Measurements from ENCODE around the gene ZC3H7B.

The ZC3H7B gene

GRCh38 chr22:41330169-41330568, 28.8 kb downstream of the ZC3H7B start:
- no peak for FAIRE-seq

GRCh38 chr22:41332217-41332939, 31.1 kb downstream of the ZC3H7B start:
- FAIRE-seq: no peak

- FAIRE-seq: no peak
Measured at GRCh38 chr22:41333806-41334205, 32.5 kb downstream of the ZC3H7B start.

GRCh38 chr22:41334215-41334614, 32.9 kb downstream of the ZC3H7B start:
- no peak for FAIRE-seq

GRCh38 chr22:41334951-41335635, 33.8 kb downstream of the ZC3H7B start:
- no peak for FAIRE-seq

- FAIRE-seq: no peak
Measured at GRCh38 chr22:41338614-41339212, 37.4 kb downstream of the ZC3H7B start.

- no peak for FAIRE-seq
Measured at GRCh38 chr22:41339823-41340222, 38.5 kb downstream of the ZC3H7B start.

- FAIRE-seq: no peak
Measured at GRCh38 chr22:41340357-41340756, 39.0 kb downstream of the ZC3H7B start.

GRCh38 chr22:41341012-41341411, 39.7 kb downstream of the ZC3H7B start:
- no peak for FAIRE-seq

GRCh38 chr22:41341990-41342389, 40.7 kb downstream of the ZC3H7B start:
- no peak for FAIRE-seq

GRCh38 chr22:41343300-41343699, 42.0 kb downstream of the ZC3H7B start:
- FAIRE-seq: no peak

- no peak for FAIRE-seq
Measured at GRCh38 chr22:41343717-41344116, 42.4 kb downstream of the ZC3H7B start.

- no peak for FAIRE-seq
Measured at GRCh38 chr22:41344189-41344788, 43.0 kb downstream of the ZC3H7B start.

GRCh38 chr22:41345807-41346335, 44.5 kb downstream of the ZC3H7B start:
- FAIRE-seq: no peak

- FAIRE-seq: no peak
Measured at GRCh38 chr22:41347066-41347859, 45.9 kb downstream of the ZC3H7B start.

GRCh38 chr22:41348964-41349484, 47.7 kb downstream of the ZC3H7B start:
- FAIRE-seq: no peak

- no peak for FAIRE-seq
Measured at GRCh38 chr22:41350087-41350486, 48.8 kb downstream of the ZC3H7B start.

- FAIRE-seq: no peak
Measured at GRCh38 chr22:41351011-41351410, 49.7 kb downstream of the ZC3H7B start.

GRCh38 chr22:41352058-41352457, 50.7 kb downstream of the ZC3H7B start:
- FAIRE-seq: no peak

GRCh38 chr22:41353862-41354575, 52.7 kb downstream of the ZC3H7B start:
- FAIRE-seq: no peak

- no peak for FAIRE-seq
Measured at GRCh38 chr22:41354979-41355378, 53.7 kb downstream of the ZC3H7B start.

- FAIRE-seq: no peak
Measured at GRCh38 chr22:41355895-41356294, 54.6 kb downstream of the ZC3H7B start.
